ENCODE results near the gene LEFTY1.

DNA sequence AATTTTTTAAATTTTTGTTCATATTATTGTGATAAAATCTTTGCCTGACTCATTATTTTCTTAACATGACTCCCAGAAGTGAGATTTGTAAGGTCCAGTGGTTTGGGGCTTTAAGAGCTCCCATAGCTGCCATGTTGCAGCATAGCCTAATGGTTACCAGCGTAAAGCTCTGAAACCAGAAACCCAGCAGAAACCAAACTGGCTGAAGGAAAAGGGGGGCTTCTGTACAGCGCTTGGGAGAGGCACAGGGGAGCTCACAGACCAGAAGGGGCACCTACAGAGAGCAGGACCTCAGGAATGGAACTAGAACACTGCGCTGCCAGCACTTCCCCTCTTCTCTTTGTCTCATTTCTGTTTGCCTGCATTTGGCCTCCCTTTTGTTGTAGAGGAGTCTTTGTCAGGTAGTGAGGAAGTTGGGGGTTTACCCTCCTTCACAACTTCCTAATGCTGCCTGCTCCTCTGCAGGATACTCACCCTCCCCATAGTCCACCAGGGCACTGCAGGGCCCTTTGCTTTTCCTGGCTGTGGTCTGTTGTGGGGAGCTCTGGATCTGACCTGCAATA is 37.7 kb upstream of the LEFTY1 start:
- no peak for TF ChIP-seq CTCF (IDR thresholded peaks at IDR 0.05; ENCODE audit: poor library complexity)
- TF ChIP-seq EZH2 (IDR thresholded peaks at IDR 0.05; ENCODE audit: borderline replicate concordance): no peak

All from hepatocyte (in vitro differentiated cells).